HG02938 (cell line): ENCODE results near the gene LRRC30.
"Not testable (repeated sequence)": the region's sequence is repeated elsewhere in the genome, so short reads cannot be mapped to it uniquely, and the experiment has no call there.

Experiments used
- ATAC-seq: cut with Tn5 transposase; IDR thresholded peaks from one replicate; pipeline ENCODE4 v1.9.1; 2021; ENCODE audit warnings: mild to moderate bottlenecking, moderate library complexity; ENCODE audit not compliant: unreplicated experiment

Gene LRRC30

GRCh38 chr18:7230626-7231349, at the start of gene LRRC30:
Gene LRRC30, plus strand, starts transcription at chr18:7231089. Its CDS starts 50 bp downstream, at chr18:7231139.
- no peak for ATAC-seq

- no peak for ATAC-seq
Observed at GRCh38 chr18:7185701-7186100, 45.2 kb upstream of the LRRC30 start.

GRCh38 chr18:7190547-7191156, 40.2 kb upstream of the LRRC30 start:
- no peak for ATAC-seq

- no peak for ATAC-seq
Observed at GRCh38 chr18:7191736-7192135, 39.2 kb upstream of the LRRC30 start.

GRCh38 chr18:7195266-7195665, 35.6 kb upstream of the LRRC30 start:
- ATAC-seq: no peak

GRCh38 chr18:7196421-7196820, 34.5 kb upstream of the LRRC30 start:
- ATAC-seq: no peak

- no peak for ATAC-seq
Observed at GRCh38 chr18:7197854-7198253, 33.0 kb upstream of the LRRC30 start.

- ATAC-seq: no peak
Observed at GRCh38 chr18:7198326-7198725, 32.6 kb upstream of the LRRC30 start.

- ATAC-seq: no peak
Observed at GRCh38 chr18:7201096-7201495, 29.8 kb upstream of the LRRC30 start.

GRCh38 chr18:7202169-7202568, 28.7 kb upstream of the LRRC30 start:
- ATAC-seq: no peak

GRCh38 chr18:7203601-7204000, 27.3 kb upstream of the LRRC30 start:
- ATAC-seq: not testable (repeated sequence)

- no peak for ATAC-seq
Observed at GRCh38 chr18:7205346-7205745, 25.5 kb upstream of the LRRC30 start.

GRCh38 chr18:7206217-7206616, 24.7 kb upstream of the LRRC30 start:
- no peak for ATAC-seq

GRCh38 chr18:7207366-7207915, 23.4 kb upstream of the LRRC30 start:
- no peak for ATAC-seq

GRCh38 chr18:7221424-7222155, 9.3 kb upstream of the LRRC30 start:
- no peak for ATAC-seq

- no peak for ATAC-seq
Observed at GRCh38 chr18:7224198-7224597, 6.7 kb upstream of the LRRC30 start.

- ATAC-seq: no peak
Observed at GRCh38 chr18:7232218-7232617, 1.3 kb downstream of the LRRC30 start.

GRCh38 chr18:7233134-7233810, 2.4 kb downstream of the LRRC30 start:
- ATAC-seq: no peak

GRCh38 chr18:7234091-7234490, 3.2 kb downstream of the LRRC30 start:
- ATAC-seq: no peak

- ATAC-seq: no peak
Observed at GRCh38 chr18:7234956-7235355, 4.1 kb downstream of the LRRC30 start.

- no peak for ATAC-seq
Observed at GRCh38 chr18:7236072-7236471, 5.2 kb downstream of the LRRC30 start.
